Measurements from ENCODE around the gene NPDC1.

GRCh38 chr9:137073992-137074399 lies 28.0 kb upstream of the NPDC1 start:
- TF ChIP-seq EZH2phosphoT487 (IDR thresholded peaks at IDR 0.05; ENCODE audit: borderline replicate concordance, low read length): no peak
- no peak for TF ChIP-seq CTCF (conservative IDR thresholded peaks at IDR 0.05; ENCODE audit: low read depth, low read length)
